ENCODE data around the gene P2RX2.

DNA sequence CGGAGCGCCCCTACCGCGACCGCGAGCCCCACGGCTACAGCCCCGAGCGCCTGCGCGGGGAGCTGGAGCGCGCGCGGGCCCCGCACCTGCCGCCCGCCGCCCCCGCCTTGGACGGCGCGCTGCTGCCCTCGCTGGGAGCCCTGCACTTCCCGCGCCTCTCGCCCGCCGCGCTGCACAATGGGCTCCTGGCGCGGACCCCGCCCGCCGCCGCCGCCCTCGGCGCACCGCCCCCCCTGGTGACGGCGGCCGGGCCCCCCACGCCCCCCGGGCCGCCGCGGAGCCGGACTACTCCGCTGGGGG lies 35.2 kb upstream of the P2RX2 start:
- TF ChIP-seq, protein P1, sequence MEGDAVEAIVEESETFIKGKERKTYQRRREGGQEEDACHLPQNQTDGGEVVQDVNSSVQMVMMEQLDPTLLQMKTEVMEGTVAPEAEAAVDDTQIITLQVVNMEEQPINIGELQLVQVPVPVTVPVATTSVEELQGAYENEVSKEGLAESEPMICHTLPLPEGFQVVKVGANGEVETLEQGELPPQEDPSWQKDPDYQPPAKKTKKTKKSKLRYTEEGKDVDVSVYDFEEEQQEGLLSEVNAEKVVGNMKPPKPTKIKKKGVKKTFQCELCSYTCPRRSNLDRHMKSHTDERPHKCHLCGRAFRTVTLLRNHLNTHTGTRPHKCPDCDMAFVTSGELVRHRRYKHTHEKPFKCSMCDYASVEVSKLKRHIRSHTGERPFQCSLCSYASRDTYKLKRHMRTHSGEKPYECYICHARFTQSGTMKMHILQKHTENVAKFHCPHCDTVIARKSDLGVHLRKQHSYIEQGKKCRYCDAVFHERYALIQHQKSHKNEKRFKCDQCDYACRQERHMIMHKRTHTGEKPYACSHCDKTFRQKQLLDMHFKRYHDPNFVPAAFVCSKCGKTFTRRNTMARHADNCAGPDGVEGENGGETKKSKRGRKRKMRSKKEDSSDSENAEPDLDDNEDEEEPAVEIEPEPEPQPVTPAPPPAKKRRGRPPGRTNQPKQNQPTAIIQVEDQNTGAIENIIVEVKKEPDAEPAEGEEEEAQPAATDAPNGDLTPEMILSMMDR (conservative IDR thresholded peaks at IDR 0.05 in 1 of 2, IDR thresholded peaks at IDR 0.05 in 1 of 2; ENCODE audit: low read depth in 1 of 2, low read length in 2 of 2) = no peak
- no peak for TF ChIP-seq EZH2 (IDR thresholded peaks at IDR 0.05; ENCODE audit: low read length, missing control alignments)

Data from fibroblast of lung (primary cell).